Fibroblast of skin of right quadriceps (primary cell): Measurements from ENCODE around the gene LRMDA.
"Not testable (repeated sequence)": the region's sequence is repeated elsewhere in the genome, so short reads cannot be mapped to it uniquely, and the experiment has no call there.

ENCODE experiments used
- DNase-seq: peaks from one replicate; pipeline ENCODE4 v3.0.0-alpha.2; 2013

Gene LRMDA

GRCh38 chr10:76554478-76554877 is 1123.1 kb downstream of the LRMDA start:
- no peak for DNase-seq

GRCh38 chr10:76555067-76555670 is 1123.7 kb downstream of the LRMDA start:
- no peak for DNase-seq

- no peak for DNase-seq
These were observed 1125.9 kb downstream of the LRMDA start for GRCh38 chr10:76557366-76557765.

- peak; percentile 67 for DNase-seq
These were observed 1127.2 kb downstream of the LRMDA start for GRCh38 chr10:76558586-76558985.

- peak; percentile 84 for DNase-seq
These were observed 1127.8 kb downstream of the LRMDA start for GRCh38 chr10:76558996-76559891.

GRCh38 chr10:76559892-76560220 is 1128.4 kb downstream of the LRMDA start:
- DNase-seq: peak; percentile 48

GRCh38 chr10:76560338-76560737 is 1128.9 kb downstream of the LRMDA start:
- DNase-seq: no peak

GRCh38 chr10:76563286-76563685 is 1131.9 kb downstream of the LRMDA start:
- DNase-seq: no peak

- no peak for DNase-seq
These were observed 1140.6 kb downstream of the LRMDA start for GRCh38 chr10:76572021-76572420.

- peak; percentile 77 for DNase-seq
These were observed 1145.0 kb downstream of the LRMDA start for GRCh38 chr10:76576276-76576962.

GRCh38 chr10:76577455-76577854 is 1146.0 kb downstream of the LRMDA start:
- no peak for DNase-seq

GRCh38 chr10:76581506-76582256 is 1150.3 kb downstream of the LRMDA start:
- peak; percentile 19 for DNase-seq

- DNase-seq: peak; percentile 36
These were observed 1151.1 kb downstream of the LRMDA start for GRCh38 chr10:76582531-76582930.

GRCh38 chr10:76583711-76584161 is 1152.3 kb downstream of the LRMDA start:
- DNase-seq: peak; percentile 93

- DNase-seq: not testable (repeated sequence)
These were observed 1153.0 kb downstream of the LRMDA start for GRCh38 chr10:76584466-76584865.
